Measurements from ENCODE around the gene KRTAP2-3. TPM values are rescaled to one million over a fixed set of nuclear protein-coding genes. Genes with fewer than 3 reads are reported as not detected.
"Not testable (repeated sequence)": the region's sequence is repeated elsewhere in the genome, so short reads cannot be mapped to it uniquely, and the experiment has no call there.

Gene KRTAP2-3
- total RNA-seq, 4 donors from 2014 or later = not detected

- no peak within 1 kb of the TSS for H3K4me3 ChIP-seq
- WGBS = 49% methylated on average over 7 of the region's 10 CpGs
- no peak for DNase-seq (ENCODE audit: extremely low spot score)
- intact Hi-C loops (cut with DNase I) = no loop called here
- H3K36me3 ChIP-seq = no peaks in the 10 kb centered on the region
- H3K27ac ChIP-seq (replicated peaks in 1 of 4) = no peak within 1 kb of the TSS
- peaks cover 0 to 12% (median 0%) of the 10 kb centered on the region in 4 donors for H3K27me3 ChIP-seq
- TF ChIP-seq CTCF (IDR thresholded peaks at IDR 0.05) (no peak), EP300 (IDR thresholded peaks at IDR 0.05) (no peak), POLR2A (IDR thresholded peaks at IDR 0.05; ENCODE audit: low read depth) (no peak), POLR2AphosphoS5 (IDR thresholded peaks at IDR 0.05) (no peak)
- no peaks in the 10 kb centered on the region for H3K9me3 ChIP-seq
- H3K4me1 ChIP-seq = no peaks in the 10 kb centered on the region
These were observed 41.8 kb upstream of the KRTAP2-3 start, which contains the start of gene KRTAP4-16 for GRCh38 chr17:41101586-41102259. Gene KRTAP4-16, minus strand, starts transcription at chr17:41102209. Its CDS starts 0 bp downstream, at chr17:41102209.

DNA sequence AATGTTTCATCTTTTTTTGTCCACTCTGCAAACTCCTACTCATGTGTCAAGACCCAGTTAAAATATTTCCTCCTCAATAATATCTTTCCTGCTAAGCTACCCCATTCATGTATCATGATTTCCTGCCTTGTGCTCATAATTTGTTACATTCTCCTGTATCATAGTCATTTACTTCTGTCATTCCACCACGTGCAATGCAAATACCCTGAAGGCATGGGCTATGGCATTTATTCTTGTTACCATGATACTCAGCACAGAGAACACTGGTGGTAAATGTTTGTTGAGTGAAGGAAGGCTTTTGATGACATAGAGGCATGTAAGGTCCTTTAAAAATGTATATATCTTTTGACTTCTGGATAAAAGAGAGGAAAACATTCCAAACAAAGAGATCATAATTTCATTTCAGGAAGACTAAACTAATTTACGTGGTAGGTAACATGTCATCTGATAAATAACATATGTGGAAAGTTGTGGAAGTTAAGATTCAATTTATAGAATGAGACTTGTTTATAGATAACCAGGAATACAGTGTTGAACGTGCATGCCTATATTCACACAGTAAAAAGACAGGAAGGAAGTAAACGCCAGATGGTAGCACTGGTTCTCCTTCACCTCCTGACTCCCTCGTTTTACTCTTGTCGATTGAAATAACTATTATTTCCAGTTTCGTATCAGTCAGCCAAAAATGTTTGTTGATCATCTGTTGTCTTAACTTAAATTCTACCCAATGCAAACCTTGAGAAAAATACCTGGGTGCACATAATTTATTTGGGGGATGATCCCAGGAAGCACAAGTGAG is 40.0 kb upstream of the KRTAP2-3 start:
- H3K9me3 ChIP-seq; DNase-seq (ENCODE audit: extremely low spot score); intact Hi-C loops (cut with DNase I); H3K36me3 ChIP-seq; H3K4me1 ChIP-seq; H3K27ac ChIP-seq (replicated peaks in 1 of 4); H3K4me3 ChIP-seq: not testable (repeated sequence)
- H3K27me3 ChIP-seq = peaks cover 0 to 11% (median 0%) of the 10 kb centered on the region in 4 donors
- WGBS = 44% methylated on average over 7 of the region's 7 CpGs

DNA sequence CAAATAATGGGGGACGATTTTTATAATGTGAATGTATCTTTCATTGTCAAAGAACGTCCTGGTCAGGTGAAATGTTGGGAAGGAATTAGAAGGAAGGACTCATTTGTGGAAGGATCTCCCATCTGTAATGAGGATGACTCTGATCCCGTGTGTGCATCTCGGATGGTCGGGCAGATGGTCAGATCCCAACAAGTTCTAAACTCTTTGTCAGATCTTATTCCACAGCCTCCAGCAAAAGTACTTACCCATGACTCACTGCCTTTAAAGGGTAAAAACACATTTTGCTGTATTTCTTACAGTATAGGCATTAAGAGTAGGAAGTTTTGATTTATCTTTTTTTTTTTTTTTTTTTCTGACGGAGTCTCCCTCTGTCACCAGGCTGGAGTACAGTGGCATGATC is 38.6 kb upstream of the KRTAP2-3 start:
- intact Hi-C loops (cut with DNase I) = no loop called here
- WGBS = 84% methylated on average over 6 of the region's 6 CpGs

GRCh38 chr17:41098042-41098441 is 38.1 kb upstream of the KRTAP2-3 start, which contains the start of gene KRTAP4-8:
Gene KRTAP4-8, minus strand, starts transcription at chr17:41098142. Its CDS starts 58 bp downstream, at chr17:41098084.
- H3K36me3 ChIP-seq = no peaks in the 10 kb centered on the region
- 89% methylated on average over 3 of the region's 4 CpGs for WGBS
- H3K27ac ChIP-seq (replicated peaks in 1 of 4) = no peak within 1 kb of the TSS
- H3K27me3 ChIP-seq = peaks cover 0 to 11% (median 0%) of the 10 kb centered on the region in 4 donors
- intact Hi-C loops (cut with DNase I) = no loop called here
- no peaks in the 10 kb centered on the region for H3K9me3 ChIP-seq
- TF ChIP-seq POLR2A (IDR thresholded peaks at IDR 0.05; ENCODE audit: low read depth) = no peak
- TF ChIP-seq CTCF (IDR thresholded peaks at IDR 0.05) = no peak
- TF ChIP-seq EP300 (IDR thresholded peaks at IDR 0.05) = no peak
- no peak for TF ChIP-seq POLR2AphosphoS5 (IDR thresholded peaks at IDR 0.05)
- DNase-seq (ENCODE audit: extremely low spot score) = no peak
- no peak within 1 kb of the TSS for H3K4me3 ChIP-seq
- no peaks in the 10 kb centered on the region for H3K4me1 ChIP-seq

More for the DNA sequence above, 38.6 kb upstream of the KRTAP2-3 start:
- H3K9me3 ChIP-seq = no peaks in the 10 kb centered on the region
- H3K4me1 ChIP-seq = no peaks in the 10 kb centered on the region
- no peak overlapping the region for H3K27ac ChIP-seq (replicated peaks in 1 of 4)
- H3K36me3 ChIP-seq = no peaks in the 10 kb centered on the region
- H3K27me3 ChIP-seq = peaks cover 0 to 11% (median 0%) of the 10 kb centered on the region in 4 donors
- DNase-seq (ENCODE audit: extremely low spot score) = no peak
- no peak overlapping the region for H3K4me3 ChIP-seq
- TF ChIP-seq EP300 (IDR thresholded peaks at IDR 0.05) (no peak), POLR2AphosphoS5 (IDR thresholded peaks at IDR 0.05) (no peak), POLR2A (IDR thresholded peaks at IDR 0.05; ENCODE audit: low read depth) (no peak), CTCF (IDR thresholded peaks at IDR 0.05) (no peak)

DNA sequence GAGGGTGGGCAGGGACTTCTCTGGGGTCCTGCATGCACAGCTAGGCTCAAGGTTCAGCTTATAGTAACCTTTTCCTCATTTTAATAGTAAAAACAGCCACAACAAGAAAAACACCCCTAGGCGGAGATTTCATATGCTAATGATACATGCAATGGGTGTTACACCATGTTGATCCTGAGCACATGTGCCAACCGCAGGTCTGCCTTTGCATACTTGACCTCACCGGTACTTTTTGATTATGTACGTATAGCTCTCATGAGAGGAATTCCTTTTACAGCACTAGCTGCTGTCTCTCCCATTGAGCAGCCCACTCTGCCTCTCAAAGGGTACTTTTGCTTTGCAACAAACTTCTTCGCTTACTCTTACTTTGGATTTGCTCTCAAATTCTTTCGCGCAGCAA is 36.1 kb upstream of the KRTAP2-3 start:
- intact Hi-C loops (cut with DNase I) = no loop called here

DNA sequence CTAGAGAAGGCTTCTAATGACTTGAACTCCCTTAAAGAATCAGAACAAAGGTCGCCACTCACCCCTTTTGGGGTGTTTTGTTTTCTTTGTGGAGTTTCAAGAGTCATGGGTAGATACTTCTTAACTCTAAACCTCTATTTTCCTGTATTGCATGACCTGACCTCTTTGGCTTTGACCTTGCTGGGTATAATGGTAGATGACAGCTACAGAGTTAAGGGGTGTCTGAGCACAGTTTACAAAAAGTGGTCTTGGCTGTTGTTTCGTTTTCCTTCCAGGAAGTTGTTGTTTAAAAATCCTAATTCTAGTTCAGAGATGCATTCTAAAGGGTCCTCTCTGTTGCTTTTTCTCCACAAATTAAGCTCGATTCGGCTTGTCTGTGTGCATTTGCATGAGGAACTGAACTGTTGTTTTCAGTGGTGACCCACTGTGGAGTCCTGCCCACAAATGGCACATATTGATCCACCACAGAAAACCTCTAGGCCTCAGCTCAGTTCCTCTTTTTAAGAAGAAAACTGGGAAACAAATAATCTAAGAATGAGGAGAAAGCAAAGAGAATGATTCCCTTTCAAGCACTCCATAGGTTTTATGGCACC is 28.9 kb upstream of the KRTAP2-3 start:
- 48% methylated on average over 4 of the region's 4 CpGs for WGBS
- H3K4me1 ChIP-seq; intact Hi-C loops (cut with DNase I); DNase-seq (ENCODE audit: extremely low spot score); H3K4me3 ChIP-seq; H3K36me3 ChIP-seq; H3K9me3 ChIP-seq; H3K27ac ChIP-seq (replicated peaks in 1 of 4): not testable (repeated sequence)
- peaks cover 0 to 11% (median 0%) of the 10 kb centered on the region in 4 donors for H3K27me3 ChIP-seq

More for the DNA sequence above, 36.1 kb upstream of the KRTAP2-3 start:
- no peaks in the 10 kb centered on the region for H3K4me1 ChIP-seq
- TF ChIP-seq EP300 (IDR thresholded peaks at IDR 0.05) (no peak), POLR2AphosphoS5 (IDR thresholded peaks at IDR 0.05) (no peak), POLR2A (IDR thresholded peaks at IDR 0.05; ENCODE audit: low read depth) (no peak), CTCF (IDR thresholded peaks at IDR 0.05) (no peak)
- no peaks in the 10 kb centered on the region for H3K36me3 ChIP-seq
- 82% methylated on average over 7 of the region's 7 CpGs for WGBS
- no peak overlapping the region for H3K4me3 ChIP-seq
- H3K27ac ChIP-seq (replicated peaks in 1 of 4) = no peak overlapping the region
- DNase-seq (ENCODE audit: extremely low spot score) = no peak
- no peaks in the 10 kb centered on the region for H3K9me3 ChIP-seq
- H3K27me3 ChIP-seq = peaks cover 0 to 11% (median 0%) of the 10 kb centered on the region in 4 donors

GRCh38 chr17:41084100-41084856 is 24.4 kb upstream of the KRTAP2-3 start, which contains the start of gene KRTAP4-7:
Gene KRTAP4-7, plus strand, starts transcription at chr17:41084150. Its CDS starts 57 bp downstream, at chr17:41084207.
- WGBS = 65% methylated on average over 4 of the region's 14 CpGs
- H3K27ac ChIP-seq (replicated peaks in 1 of 4); DNase-seq (ENCODE audit: extremely low spot score); intact Hi-C loops (cut with DNase I); H3K4me1 ChIP-seq; H3K9me3 ChIP-seq; H3K4me3 ChIP-seq; H3K36me3 ChIP-seq: not testable (repeated sequence)
- H3K27me3 ChIP-seq = peaks cover 0 to 11% (median 0%) of the 10 kb centered on the region in 4 donors
